ENCODE results near the gene ARHGAP18. TPM values are rescaled to one million over a fixed set of nuclear protein-coding genes. Genes with fewer than 3 reads are reported as not detected.

The ARHGAP18 gene
- total and polyA plus RNA-seq, 2 of the 13 experiments (the other 11 are each of a cell fraction or from before 2014, with no cell fraction given), result 58.2 to 115 TPM

DNA sequence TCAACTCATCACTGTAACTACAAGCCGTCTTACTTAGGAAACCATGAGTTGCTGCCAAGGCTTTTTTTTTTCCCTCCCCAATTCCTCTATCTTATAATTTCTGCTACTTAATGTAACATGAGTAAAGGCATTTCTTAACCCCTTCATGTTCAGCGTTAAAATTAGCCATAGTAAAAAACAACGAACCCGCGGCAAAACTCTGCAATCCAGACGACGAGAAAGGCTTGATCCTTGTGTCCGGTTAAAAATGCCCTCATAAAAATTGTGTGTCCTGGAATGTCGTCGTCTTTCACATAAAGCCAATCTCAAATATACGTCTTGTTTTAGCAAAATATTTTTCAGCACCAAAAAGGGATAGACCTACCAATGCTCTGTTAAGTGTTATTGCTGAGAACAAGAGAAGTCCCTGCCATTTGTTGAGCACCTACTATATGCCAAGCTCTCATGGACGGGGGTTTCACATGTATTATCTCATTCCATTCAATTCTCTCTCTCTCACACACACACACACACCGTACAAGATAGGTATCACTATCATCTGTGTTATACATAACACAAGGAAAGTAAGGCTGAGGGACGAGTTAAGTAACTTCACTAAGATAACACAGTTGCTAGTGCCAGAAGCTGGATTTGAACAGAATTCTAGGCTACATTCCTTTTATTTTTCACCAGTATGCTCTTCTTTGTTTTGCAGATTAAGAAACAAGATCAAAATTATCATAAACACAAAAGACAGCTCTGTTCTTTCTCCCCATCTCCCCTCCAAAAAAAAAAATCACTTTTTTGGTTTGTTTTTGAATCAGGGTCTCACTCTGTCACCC, 683 bp upstream of the ARHGAP18 start (continued):
- TF ChIP-seq, protein P1, sequence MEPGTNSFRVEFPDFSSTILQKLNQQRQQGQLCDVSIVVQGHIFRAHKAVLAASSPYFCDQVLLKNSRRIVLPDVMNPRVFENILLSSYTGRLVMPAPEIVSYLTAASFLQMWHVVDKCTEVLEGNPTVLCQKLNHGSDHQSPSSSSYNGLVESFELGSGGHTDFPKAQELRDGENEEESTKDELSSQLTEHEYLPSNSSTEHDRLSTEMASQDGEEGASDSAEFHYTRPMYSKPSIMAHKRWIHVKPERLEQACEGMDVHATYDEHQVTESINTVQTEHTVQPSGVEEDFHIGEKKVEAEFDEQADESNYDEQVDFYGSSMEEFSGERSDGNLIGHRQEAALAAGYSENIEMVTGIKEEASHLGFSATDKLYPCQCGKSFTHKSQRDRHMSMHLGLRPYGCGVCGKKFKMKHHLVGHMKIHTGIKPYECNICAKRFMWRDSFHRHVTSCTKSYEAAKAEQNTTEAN (CRISPR knock-in tag; conservative IDR thresholded peaks at IDR 0.05), result no peak
- 0 out of 2 replicates have a peak, but pooled peaks have one; percentile 5 for TF ChIP-seq ZNF546 (CRISPR knock-in tag; conservative IDR thresholded peaks at IDR 0.05)
- no peak for TF ChIP-seq ZNF737 (CRISPR knock-in tag; IDR thresholded peaks at IDR 0.05; ENCODE audit: borderline replicate concordance)
- TF ChIP-seq MAZ (IDR thresholded peaks at IDR 0.05; ENCODE audit: borderline replicate concordance, low read depth, low read length), result no peak
- TF ChIP-seq MAZ (CRISPR knock-in tag; IDR thresholded peaks at IDR 0.05; ENCODE audit: low read depth), result no peak
- 0 out of 2 replicates have a peak, but pooled peaks have one; percentile 36 for TF ChIP-seq ZNF510 (CRISPR knock-in tag; IDR thresholded peaks at IDR 0.05; ENCODE audit: low read depth)
- 0 out of 2 replicates have a peak, but pooled peaks have one; percentile 5 for TF ChIP-seq ZKSCAN8 (CRISPR knock-in tag; IDR thresholded peaks at IDR 0.05; ENCODE audit: borderline replicate concordance)

DNA sequence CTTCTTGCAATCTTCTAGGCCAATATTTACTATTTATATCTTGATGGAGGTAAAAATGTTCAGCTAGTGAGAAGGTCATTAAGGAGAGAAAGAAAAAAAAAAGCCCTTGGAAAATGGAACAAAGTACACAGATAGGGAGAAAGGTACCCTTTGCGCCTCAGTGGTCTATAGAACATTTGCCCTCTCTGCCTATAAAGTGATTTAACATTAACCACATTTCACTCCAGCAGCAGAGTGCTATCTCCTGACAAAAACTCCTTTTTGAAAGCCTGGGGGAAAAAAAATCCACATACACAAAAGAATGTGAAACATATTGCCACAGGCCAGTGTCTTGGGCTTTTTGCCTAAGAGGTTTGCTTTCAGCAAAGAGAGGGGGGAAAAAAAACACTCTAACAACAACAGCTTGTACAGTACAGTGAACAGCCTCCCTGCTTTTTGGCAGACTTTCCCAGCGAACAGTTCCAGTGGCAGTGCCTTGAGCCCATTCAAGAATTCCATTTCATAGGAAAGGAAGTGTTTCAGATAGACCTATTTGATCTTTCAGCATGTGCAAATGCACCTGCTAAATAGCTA, 695 bp downstream of the ARHGAP18 start:
- intact Hi-C loops (cut with micrococcal nuclease; ENCODE audit: unreplicated experiment) (loop anchor here (1.0 to 5.0 kb wide), 2 partner anchors 8 to 67 kb away; no protein-coding TSS in a partner anchor), in situ Hi-C loops (cut with HindIII; ENCODE audit: extremely low pct_ligation_motif_present, low pct_unique_long_range_greater_than_20kb) (no loop called here)
- FAIRE-seq (no peak), DNase-seq (ENCODE audit: low spot score) (no peak), ATAC-seq (peak; percentile 25)
- H3K27me3 ChIP-seq (ENCODE audit: control insufficient read depth in 1 of 2, insufficient read depth in 2 of 2, low read length in 2 of 2), result no peaks in the 10 kb centered on the region; a peak in 1 of 5 replicates
- H3K79me2 ChIP-seq (ENCODE audit: insufficient read depth, low read length), result peaks cover 56% of the 10 kb centered on the region
- ChIA-PET POLR2A (interaction anchor here (1.0 to 3.7 kb wide), 23 partner anchors 8 to 78 kb away, joined by 3 to 96 read pairs (median 7); no protein-coding TSS in a partner anchor), CTCF (ENCODE audit: low intra/inter-chr PET ratio, low total read pairs) (no interaction called here)
- H4K20me1 ChIP-seq (ENCODE audit: insufficient read depth, low read length), result no peaks in the 10 kb centered on the region; the same call in 1 of the 2 replicates
- H3K27ac ChIP-seq (ENCODE audit: extremely low read length, insufficient read depth, low read length), result peak overlapping the region; percentile 68
- H3K4me3 ChIP-seq (replicated peaks in 1 of 3; ENCODE audit: insufficient read depth in 1 of 3, low read depth in 2 of 3, low read length in 3 of 3), result peak overlapping the region; percentile 67 to 84 (median 78)
- peak overlapping the region; percentile 72 for H3K9ac ChIP-seq (ENCODE audit: insufficient read depth, low read depth, low read length)
- TSS peak; percentile 62 for BruUV-seq (replicated peaks)
- H3K36me3 ChIP-seq (replicated peaks in 1 of 2; ENCODE audit: control insufficient read depth in 1 of 2, insufficient read depth in 2 of 2, low read length in 2 of 2), result peaks cover 2 to 7% of the 10 kb centered on the region in 2 experiments; a peak in 2 of 5 replicates
- peaks cover 48% of the 10 kb centered on the region for H3K4me1 ChIP-seq (ENCODE audit: insufficient read depth, low read length)
- no peaks in the 10 kb centered on the region for H3K9me3 ChIP-seq (ENCODE audit: low read length)
- whole genome bisulfite sequencing (ENCODE audit: low lambda C conversion rate), result 0% methylated on average over 2 of the region's 2 CpGs
- peak overlapping the region; percentile 83 for H3K4me2 ChIP-seq (ENCODE audit: low read depth, low read length)
- no peak overlapping the region for H2AFZ ChIP-seq (ENCODE audit: low read length)
- TF ChIP-seq ZSCAN12 (CRISPR knock-in tag; IDR thresholded peaks at IDR 0.05) (0 out of 2 replicates have a peak, but pooled peaks have one; percentile 34), AGO2 (optimal IDR thresholded peaks at IDR 0.05; ENCODE audit: low read depth, low read length) (peak; percentile 18), GFI1 (CRISPR knock-in tag; IDR thresholded peaks at IDR 0.05; ENCODE audit: borderline replicate concordance) (0 out of 2 replicates have a peak, but pooled peaks have one; percentile 15), SMYD3 (CRISPR knock-in tag; IDR thresholded peaks at IDR 0.05) (no peak), HNF4A (CRISPR knock-in tag; IDR thresholded peaks at IDR 0.05) (0 out of 2 replicates have a peak, but pooled peaks have one; percentile 4)
- TF ChIP-seq, protein P2, sequence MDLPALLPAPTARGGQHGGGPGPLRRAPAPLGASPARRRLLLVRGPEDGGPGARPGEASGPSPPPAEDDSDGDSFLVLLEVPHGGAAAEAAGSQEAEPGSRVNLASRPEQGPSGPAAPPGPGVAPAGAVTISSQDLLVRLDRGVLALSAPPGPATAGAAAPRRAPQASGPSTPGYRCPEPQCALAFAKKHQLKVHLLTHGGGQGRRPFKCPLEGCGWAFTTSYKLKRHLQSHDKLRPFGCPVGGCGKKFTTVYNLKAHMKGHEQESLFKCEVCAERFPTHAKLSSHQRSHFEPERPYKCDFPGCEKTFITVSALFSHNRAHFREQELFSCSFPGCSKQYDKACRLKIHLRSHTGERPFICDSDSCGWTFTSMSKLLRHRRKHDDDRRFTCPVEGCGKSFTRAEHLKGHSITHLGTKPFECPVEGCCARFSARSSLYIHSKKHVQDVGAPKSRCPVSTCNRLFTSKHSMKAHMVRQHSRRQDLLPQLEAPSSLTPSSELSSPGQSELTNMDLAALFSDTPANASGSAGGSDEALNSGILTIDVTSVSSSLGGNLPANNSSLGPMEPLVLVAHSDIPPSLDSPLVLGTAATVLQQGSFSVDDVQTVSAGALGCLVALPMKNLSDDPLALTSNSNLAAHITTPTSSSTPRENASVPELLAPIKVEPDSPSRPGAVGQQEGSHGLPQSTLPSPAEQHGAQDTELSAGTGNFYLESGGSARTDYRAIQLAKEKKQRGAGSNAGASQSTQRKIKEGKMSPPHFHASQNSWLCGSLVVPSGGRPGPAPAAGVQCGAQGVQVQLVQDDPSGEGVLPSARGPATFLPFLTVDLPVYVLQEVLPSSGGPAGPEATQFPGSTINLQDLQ (CRISPR knock-in tag; IDR thresholded peaks at IDR 0.05), result 0 out of 2 replicates have a peak, but pooled peaks have one; percentile 54
